ENCODE measurements around the gene CEP192. TPM values are rescaled to one million over a fixed set of nuclear protein-coding genes. Genes with fewer than 3 reads are reported as not detected.
A peak's percentile ranks its signal among the peaks of the same experiment; 100 is the strongest.

CEP192 gene
- total and polyA plus RNA-seq, 2 experiments from 2014 or later, result 8.4 to 26.3 TPM

- no peaks in the 10 kb centered on the region for H3K4me1 ChIP-seq (ENCODE audit: low read depth)
- no peaks in the 10 kb centered on the region for H3K27me3 ChIP-seq
- H3K27ac ChIP-seq, result no peak overlapping the region
- TF ChIP-seq, protein P1, sequence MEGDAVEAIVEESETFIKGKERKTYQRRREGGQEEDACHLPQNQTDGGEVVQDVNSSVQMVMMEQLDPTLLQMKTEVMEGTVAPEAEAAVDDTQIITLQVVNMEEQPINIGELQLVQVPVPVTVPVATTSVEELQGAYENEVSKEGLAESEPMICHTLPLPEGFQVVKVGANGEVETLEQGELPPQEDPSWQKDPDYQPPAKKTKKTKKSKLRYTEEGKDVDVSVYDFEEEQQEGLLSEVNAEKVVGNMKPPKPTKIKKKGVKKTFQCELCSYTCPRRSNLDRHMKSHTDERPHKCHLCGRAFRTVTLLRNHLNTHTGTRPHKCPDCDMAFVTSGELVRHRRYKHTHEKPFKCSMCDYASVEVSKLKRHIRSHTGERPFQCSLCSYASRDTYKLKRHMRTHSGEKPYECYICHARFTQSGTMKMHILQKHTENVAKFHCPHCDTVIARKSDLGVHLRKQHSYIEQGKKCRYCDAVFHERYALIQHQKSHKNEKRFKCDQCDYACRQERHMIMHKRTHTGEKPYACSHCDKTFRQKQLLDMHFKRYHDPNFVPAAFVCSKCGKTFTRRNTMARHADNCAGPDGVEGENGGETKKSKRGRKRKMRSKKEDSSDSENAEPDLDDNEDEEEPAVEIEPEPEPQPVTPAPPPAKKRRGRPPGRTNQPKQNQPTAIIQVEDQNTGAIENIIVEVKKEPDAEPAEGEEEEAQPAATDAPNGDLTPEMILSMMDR (IDR thresholded peaks at IDR 0.05; ENCODE audit: low read depth, low read length), result no peak
- no peaks in the 10 kb centered on the region for H3K9me3 ChIP-seq (ENCODE audit: low read depth)
- H3K4me3 ChIP-seq, result no peak overlapping the region
- DNase-seq (ENCODE audit: low read depth in 1 of 2, low spot score in 1 of 2), result no peak
- H3K36me3 ChIP-seq, result no peaks in the 10 kb centered on the region
Measured at GRCh38 chr18:13151656-13152055, 160.5 kb downstream of the CEP192 start.

GRCh38 chr18:13158428-13158827, 167.3 kb downstream of the CEP192 start:
- no peaks in the 10 kb centered on the region for H3K36me3 ChIP-seq
- no peak overlapping the region for H3K4me3 ChIP-seq
- H3K4me1 ChIP-seq (ENCODE audit: low read depth), result no peaks in the 10 kb centered on the region
- no peak for DNase-seq (ENCODE audit: low read depth in 1 of 2, low spot score in 1 of 2)
- H3K9me3 ChIP-seq (ENCODE audit: low read depth), result no peaks in the 10 kb centered on the region
- TF ChIP-seq, protein P1 (IDR thresholded peaks at IDR 0.05; ENCODE audit: low read depth, low read length), result no peak
- H3K27ac ChIP-seq, result no peak overlapping the region
- H3K27me3 ChIP-seq, result no peaks in the 10 kb centered on the region

GRCh38 chr18:13159579-13159978, 168.4 kb downstream of the CEP192 start:
- TF ChIP-seq, protein P1 (IDR thresholded peaks at IDR 0.05; ENCODE audit: low read depth, low read length), result peak; percentile 81
- DNase-seq (ENCODE audit: low read depth in 1 of 2, low spot score in 1 of 2), result peak; percentile 64 to 81
- Histone ChIP-seq H3K27ac (no peak overlapping the region), H3K4me1 (ENCODE audit: low read depth) (no peaks in the 10 kb centered on the region), H3K9me3 (ENCODE audit: low read depth) (no peaks in the 10 kb centered on the region), H3K27me3 (no peaks in the 10 kb centered on the region), H3K4me3 (no peak overlapping the region), H3K36me3 (no peaks in the 10 kb centered on the region)

- no peak overlapping the region for H3K4me3 ChIP-seq
- H3K36me3 ChIP-seq, result no peaks in the 10 kb centered on the region
- TF ChIP-seq, protein P1 (IDR thresholded peaks at IDR 0.05; ENCODE audit: low read depth, low read length), result no peak
- no peak for DNase-seq (ENCODE audit: low read depth in 1 of 2, low spot score in 1 of 2)
- H3K27me3 ChIP-seq, result no peaks in the 10 kb centered on the region
- no peaks in the 10 kb centered on the region for H3K9me3 ChIP-seq (ENCODE audit: low read depth)
- no peaks in the 10 kb centered on the region for H3K4me1 ChIP-seq (ENCODE audit: low read depth)
- no peak overlapping the region for H3K27ac ChIP-seq
Measured at GRCh38 chr18:13161276-13161899, 170.2 kb downstream of the CEP192 start.

DNA sequence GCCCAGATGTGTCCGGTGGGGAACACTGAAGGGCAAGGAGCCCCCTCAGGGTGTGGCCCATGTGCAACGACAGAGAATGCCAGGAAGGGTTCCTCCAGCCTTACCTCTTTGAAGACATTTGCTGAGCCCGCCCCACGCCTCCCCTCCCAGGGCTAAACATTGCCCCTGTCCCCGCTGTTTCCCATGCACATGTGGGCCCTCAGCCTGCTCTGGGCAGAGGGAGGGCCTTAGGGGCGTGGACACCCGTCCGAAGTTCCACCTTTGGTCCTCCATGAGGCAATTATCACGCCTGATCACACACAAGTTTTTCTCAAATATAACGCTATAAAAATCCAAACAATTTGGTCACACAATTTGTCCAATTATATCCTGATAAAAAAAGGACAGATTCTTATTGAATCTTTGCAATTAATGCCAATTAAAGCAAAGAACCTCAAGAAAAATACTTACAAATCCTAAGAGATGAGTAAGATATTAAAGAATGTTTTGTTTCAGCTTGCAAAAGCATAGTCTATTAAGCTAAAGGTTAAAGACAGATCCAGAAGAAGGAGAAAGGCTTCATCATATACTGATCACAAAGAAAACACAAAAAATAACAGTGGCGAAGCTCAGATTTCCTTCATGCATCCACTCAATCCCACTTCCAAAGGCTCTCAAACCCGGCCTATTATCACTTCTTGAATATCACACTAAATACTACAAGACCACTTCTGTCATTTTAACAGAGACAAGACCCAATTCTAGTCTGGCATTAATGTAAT, 172.2 kb downstream of the CEP192 start:
- Histone ChIP-seq H3K36me3 (no peaks in the 10 kb centered on the region), H3K4me3 (no peak overlapping the region), H3K9me3 (ENCODE audit: low read depth) (no peaks in the 10 kb centered on the region), H3K4me1 (ENCODE audit: low read depth) (no peaks in the 10 kb centered on the region), H3K27ac (no peak overlapping the region), H3K27me3 (no peaks in the 10 kb centered on the region)
- DNase-seq (ENCODE audit: low read depth in 1 of 2, low spot score in 1 of 2), result no peak
- TF ChIP-seq, protein P1 (IDR thresholded peaks at IDR 0.05; ENCODE audit: low read depth, low read length), result no peak
